ENCODE results near the gene ST6GALNAC4. TPM values are rescaled to one million over a fixed set of nuclear protein-coding genes. Genes with fewer than 3 reads are reported as not detected.

The ST6GALNAC4 gene
- polyA plus RNA-seq, 1 of the 3 experiments (the other 2 are of a cell fraction): 30.2 TPM

GRCh38 chr9:127915801-127916719 is 781 bp downstream of the ST6GALNAC4 start:
- H3F3A ChIP-seq (replicated peaks; ENCODE audit: insufficient read depth): peaks cover 21% of the 10 kb centered on the region
- no peaks in the 10 kb centered on the region for H3K27me3 ChIP-seq (ENCODE audit: insufficient read depth)
- peaks cover 14% of the 10 kb centered on the region for H3K79me2 ChIP-seq (ENCODE audit: insufficient read depth)
- H2AFZ ChIP-seq (ENCODE audit: low read depth): peak overlapping the region; percentile 74
- TF ChIP-seq EP300 (IDR thresholded peaks at IDR 0.05; ENCODE audit: borderline replicate concordance in 1 of 2, low read depth in 1 of 2, low read length in 1 of 2): no peak
- TF ChIP-seq, protein P1, sequence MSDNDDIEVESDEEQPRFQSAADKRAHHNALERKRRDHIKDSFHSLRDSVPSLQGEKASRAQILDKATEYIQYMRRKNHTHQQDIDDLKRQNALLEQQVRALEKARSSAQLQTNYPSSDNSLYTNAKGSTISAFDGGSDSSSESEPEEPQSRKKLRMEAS (IDR thresholded peaks at IDR 0.05; ENCODE audit: low read depth): peak; percentile 47; the same call in 1 of the 2 replicates
- H3K9ac ChIP-seq: peak overlapping the region; percentile 84
- H3K36me3 ChIP-seq (replicated peaks in 1 of 2; ENCODE audit: control insufficient read depth in 1 of 2, insufficient read depth in 2 of 2, low read length in 1 of 2): peaks cover 0 to 5% of the 10 kb centered on the region in 2 experiments
- H3K9me3 ChIP-seq: no peaks in the 10 kb centered on the region
- DNase-seq: no peak
- WGBS (ENCODE audit: low lambda C conversion rate): 79% methylated on average over 21 of the region's 27 CpGs
- peaks cover 20 to 33% of the 10 kb centered on the region in 2 experiments; a peak in 3 of 4 replicates for H3K4me1 ChIP-seq (ENCODE audit: control insufficient read depth in 1 of 2, insufficient read depth in 2 of 2, low read depth in 1 of 2, low read length in 1 of 2)
- CTCF ChIA-PET: interaction anchor here (0.8 to 7.0 kb wide), 8 partner anchors 10 to 202 kb away, joined by 3 to 41 read pairs (median 4); partner anchors contain the start of gene TOR2A
- POLR2A ChIA-PET: interaction anchor here (1.2 to 1.9 kb wide), 3 partner anchors 10 to 42 kb away, joined by 3 to 7 read pairs (median 4); no protein-coding TSS in a partner anchor
- no peaks in the 10 kb centered on the region for H3K9me2 ChIP-seq
- H4K20me1 ChIP-seq (ENCODE audit: insufficient read depth): no peaks in the 10 kb centered on the region
- H3K27ac ChIP-seq (ENCODE audit: low read depth in 2 of 2, low read length in 1 of 2): peak overlapping the region; percentile 47 to 54; a peak in 3 of 4 replicates
- H3K4me3 ChIP-seq (ENCODE audit: low read depth in 2 of 2, low read length in 1 of 2): peak overlapping the region; percentile 56 to 84
- H3K4me2 ChIP-seq: peak overlapping the region; percentile 92

DNA sequence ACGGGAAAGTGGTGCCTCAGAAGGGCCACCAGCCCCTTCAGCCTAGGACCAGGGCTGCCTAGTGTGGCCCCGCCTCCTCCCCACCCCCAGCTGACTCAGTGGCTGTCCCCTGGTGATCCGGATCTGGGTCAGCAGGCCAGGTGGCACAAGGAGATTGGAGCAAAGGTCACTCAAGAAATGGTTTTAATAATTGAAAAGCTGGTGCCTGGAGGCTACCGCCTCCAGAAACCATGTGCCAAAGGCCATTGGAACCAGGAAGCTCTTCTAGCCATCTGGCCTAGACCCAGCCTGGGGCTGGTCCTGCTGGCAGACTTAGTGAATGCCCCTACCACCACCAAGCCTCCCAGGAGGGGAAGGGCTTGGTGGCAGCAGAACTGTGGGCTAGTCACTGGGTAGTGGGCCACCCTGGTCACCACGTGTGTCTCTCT is 1.5 kb downstream of the ST6GALNAC4 start:
- no peaks in the 10 kb centered on the region for H3K9me3 ChIP-seq
- TF ChIP-seq, protein P2, sequence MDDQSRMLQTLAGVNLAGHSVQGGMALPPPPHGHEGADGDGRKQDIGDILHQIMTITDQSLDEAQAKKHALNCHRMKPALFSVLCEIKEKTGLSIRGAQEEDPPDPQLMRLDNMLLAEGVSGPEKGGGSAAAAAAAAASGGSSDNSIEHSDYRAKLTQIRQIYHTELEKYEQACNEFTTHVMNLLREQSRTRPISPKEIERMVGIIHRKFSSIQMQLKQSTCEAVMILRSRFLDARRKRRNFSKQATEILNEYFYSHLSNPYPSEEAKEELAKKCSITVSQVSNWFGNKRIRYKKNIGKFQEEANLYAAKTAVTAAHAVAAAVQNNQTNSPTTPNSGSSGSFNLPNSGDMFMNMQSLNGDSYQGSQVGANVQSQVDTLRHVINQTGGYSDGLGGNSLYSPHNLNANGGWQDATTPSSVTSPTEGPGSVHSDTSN (IDR thresholded peaks at IDR 0.05): no peak
- TF ChIP-seq RCOR1 (IDR thresholded peaks at IDR 0.05; ENCODE audit: low read length) (no peak), NFIC (IDR thresholded peaks at IDR 0.05; ENCODE audit: borderline replicate concordance) (no peak), FOSL2 (IDR thresholded peaks at IDR 0.05; ENCODE audit: borderline replicate concordance, low read depth) (no peak), RXRA (IDR thresholded peaks at IDR 0.05; ENCODE audit: borderline replicate concordance, low read depth) (no peak), FOXM1 (IDR thresholded peaks at IDR 0.05; ENCODE audit: low read depth) (no peak), POLR2AphosphoS5 (IDR thresholded peaks at IDR 0.05; ENCODE audit: low read depth, low read length) (no peak)
- TF ChIP-seq, protein P1 (IDR thresholded peaks at IDR 0.05; ENCODE audit: low read depth): no peak
- CTCF ChIA-PET: interaction anchor here (0.8 to 7.0 kb wide), 6 partner anchors 9 to 411 kb away, joined by 3 to 41 read pairs (median 4); partner anchors contain the start of gene TOR2A
- H3K27me3 ChIP-seq (ENCODE audit: insufficient read depth): no peaks in the 10 kb centered on the region
- 53% methylated on average over 2 of the region's 5 CpGs for WGBS (ENCODE audit: low lambda C conversion rate)
- H3K9me2 ChIP-seq: no peaks in the 10 kb centered on the region
- no peak overlapping the region for H2AFZ ChIP-seq (ENCODE audit: low read depth)
- H4K20me1 ChIP-seq (ENCODE audit: insufficient read depth): no peaks in the 10 kb centered on the region
- peaks cover 14% of the 10 kb centered on the region for H3K79me2 ChIP-seq (ENCODE audit: insufficient read depth)
- H3K4me3 ChIP-seq (ENCODE audit: low read depth in 2 of 2, low read length in 1 of 2): no peak overlapping the region
- H3F3A ChIP-seq (replicated peaks; ENCODE audit: insufficient read depth): peaks cover 21% of the 10 kb centered on the region
- no peak overlapping the region for H3K9ac ChIP-seq
- H3K4me1 ChIP-seq (ENCODE audit: control insufficient read depth in 1 of 2, insufficient read depth in 2 of 2, low read depth in 1 of 2, low read length in 1 of 2): peaks cover 20 to 33% of the 10 kb centered on the region in 2 experiments; a peak in 3 of 4 replicates
- peaks cover 0 to 5% of the 10 kb centered on the region in 2 experiments for H3K36me3 ChIP-seq (replicated peaks in 1 of 2; ENCODE audit: control insufficient read depth in 1 of 2, insufficient read depth in 2 of 2, low read length in 1 of 2)
- no peak overlapping the region for H3K27ac ChIP-seq (ENCODE audit: low read depth in 2 of 2, low read length in 1 of 2)
- peak; percentile 39 for DNase-seq
- POLR2A ChIA-PET: interaction anchor here (1.2 to 1.9 kb wide), 2 partner anchors 10 to 41 kb away, joined by 3 to 4 read pairs; no protein-coding TSS in a partner anchor
- H3K4me2 ChIP-seq: peak overlapping the region; percentile 92; the same call in 1 of the 2 replicates
